ENCODE data around the gene ARHGDIG. TPM values are rescaled to one million over a fixed set of nuclear protein-coding genes. Genes with fewer than 3 reads are reported as not detected.

Gene ARHGDIG
- total and polyA plus RNA-seq, 2 donors from 2014 or later = 0.88 TPM; not detected in 1

DNA sequence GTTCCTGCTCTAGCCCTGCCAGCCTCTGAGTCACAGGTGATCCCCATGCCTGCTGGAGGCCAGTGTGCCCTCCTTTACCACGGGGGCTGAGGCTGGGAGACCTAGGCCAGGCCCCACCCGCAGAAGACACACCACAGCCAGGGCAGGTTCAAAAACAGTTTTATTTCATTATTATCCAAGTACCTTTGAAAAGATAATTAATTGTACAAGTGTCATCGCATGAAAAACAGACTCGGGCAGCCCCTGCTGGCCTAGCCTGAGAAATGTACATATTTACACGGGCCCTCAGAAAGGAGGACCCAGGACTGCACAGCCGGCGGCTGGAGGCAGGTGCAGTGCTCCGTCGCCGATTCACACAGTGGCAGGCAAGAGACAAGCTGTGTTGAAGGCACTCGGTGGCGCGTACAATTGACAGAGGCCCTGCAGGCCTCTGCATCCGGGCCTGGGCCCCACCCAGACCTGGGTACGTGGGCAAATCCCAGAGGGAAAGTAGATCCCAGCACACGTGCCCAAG is 7.0 kb downstream of the ARHGDIG start:
- Histone ChIP-seq H3K4me3 (ENCODE audit: low read length in 3 of 3) (no peak overlapping the region), H3K27ac (ENCODE audit: low read depth in 2 of 2, low read length in 2 of 2) (no peak overlapping the region), H3K27me3 (ENCODE audit: control insufficient read depth, insufficient read depth, low read length) (no peaks in the 10 kb centered on the region), H3K9ac (ENCODE audit: low read length in 3 of 3) (no peak overlapping the region), H3K9me3 (ENCODE audit: control insufficient read depth in 2 of 3, insufficient read depth in 1 of 3, low read length in 3 of 3) (no peaks in the 10 kb centered on the region), H3K4me1 (ENCODE audit: control insufficient read depth in 2 of 3, insufficient read depth in 2 of 3, low read depth in 1 of 3, low read length in 3 of 3) (no peaks in the 10 kb centered on the region), H3K36me3 (ENCODE audit: control insufficient read depth in 2 of 3, insufficient read depth in 3 of 3, low read length in 3 of 3) (peaks cover 0 to 4% (median 0%) of the 10 kb centered on the region in 3 donors)
- DNase-seq (no peak), FAIRE-seq (no peak)
- TF ChIP-seq CTCF (IDR thresholded peaks at IDR 0.05; ENCODE audit: borderline replicate concordance, extremely low read depth, insufficient read depth) = no peak
- intact Hi-C loops (cut with DNase I) = no loop called here

- H3K9me3 ChIP-seq (ENCODE audit: control insufficient read depth in 2 of 3, insufficient read depth in 1 of 3, low read length in 3 of 3) = no peaks in the 10 kb centered on the region
- H3K4me1 ChIP-seq (ENCODE audit: control insufficient read depth in 2 of 3, insufficient read depth in 2 of 3, low read depth in 1 of 3, low read length in 3 of 3) = no peaks in the 10 kb centered on the region
- H3K27ac ChIP-seq (ENCODE audit: low read depth in 2 of 2, low read length in 2 of 2) = no peak overlapping the region
- H3K9ac ChIP-seq (ENCODE audit: low read length in 3 of 3) = no peak overlapping the region
- H3K36me3 ChIP-seq (ENCODE audit: control insufficient read depth in 2 of 3, insufficient read depth in 3 of 3, low read length in 3 of 3) = peaks cover 0 to 8% (median 0%) of the 10 kb centered on the region in 3 donors
- H3K27me3 ChIP-seq (ENCODE audit: control insufficient read depth, insufficient read depth, low read length) = no peaks in the 10 kb centered on the region
- no peak overlapping the region for H3K4me3 ChIP-seq (ENCODE audit: low read length in 3 of 3)
- no peak for FAIRE-seq
- DNase-seq = no peak
- no peak for TF ChIP-seq CTCF (IDR thresholded peaks at IDR 0.05; ENCODE audit: borderline replicate concordance, extremely low read depth, insufficient read depth)
- intact Hi-C loops (cut with DNase I) = no loop called here
These were observed 7.9 kb downstream of the ARHGDIG start for GRCh38 chr16:287981-288920.

DNA sequence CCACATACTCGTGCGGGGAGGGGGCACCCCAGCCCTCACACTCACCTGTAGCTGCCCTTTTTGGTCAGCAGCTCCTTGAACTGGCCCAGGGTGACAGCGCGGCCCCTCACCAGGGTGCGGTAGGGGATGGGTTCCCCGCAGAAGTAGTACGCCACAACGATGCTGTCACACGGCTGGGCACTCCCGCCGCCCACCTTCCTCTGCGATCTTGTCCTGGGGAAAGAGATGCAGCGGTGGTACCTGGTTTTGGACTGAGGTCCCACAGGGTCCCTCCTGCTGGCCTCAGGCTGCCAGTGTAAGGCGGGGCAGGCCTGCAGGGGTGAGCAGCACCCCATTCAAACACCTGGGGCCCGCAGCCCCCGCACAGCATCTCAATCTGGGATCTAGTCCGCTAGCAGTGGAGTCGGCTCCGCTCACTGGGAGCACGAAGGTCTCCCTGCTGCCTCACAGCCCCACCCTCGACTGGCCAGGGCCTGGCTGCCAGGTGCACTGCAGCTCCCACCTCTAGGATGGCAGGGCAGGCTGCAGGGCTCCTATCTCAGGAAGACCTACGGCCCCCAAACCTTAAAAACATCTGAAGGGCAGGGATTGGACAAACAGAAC is 9.1 kb downstream of the ARHGDIG start:
- TF ChIP-seq CTCF (IDR thresholded peaks at IDR 0.05; ENCODE audit: borderline replicate concordance, extremely low read depth, insufficient read depth) = no peak
- H3K9ac ChIP-seq (ENCODE audit: low read length in 3 of 3) = no peak overlapping the region
- no peaks in the 10 kb centered on the region for H3K9me3 ChIP-seq (ENCODE audit: control insufficient read depth in 2 of 3, insufficient read depth in 1 of 3, low read length in 3 of 3)
- H3K27me3 ChIP-seq (ENCODE audit: control insufficient read depth, insufficient read depth, low read length) = no peaks in the 10 kb centered on the region
- no peaks in the 10 kb centered on the region for H3K4me1 ChIP-seq (ENCODE audit: control insufficient read depth in 2 of 3, insufficient read depth in 2 of 3, low read depth in 1 of 3, low read length in 3 of 3)
- DNase-seq = no peak
- no peak for FAIRE-seq
- no peak overlapping the region for H3K27ac ChIP-seq (ENCODE audit: low read depth in 2 of 2, low read length in 2 of 2)
- peaks cover 0 to 8% (median 0%) of the 10 kb centered on the region in 3 donors for H3K36me3 ChIP-seq (ENCODE audit: control insufficient read depth in 2 of 3, insufficient read depth in 3 of 3, low read length in 3 of 3)
- no peak overlapping the region for H3K4me3 ChIP-seq (ENCODE audit: low read length in 3 of 3)
- intact Hi-C loops (cut with DNase I) = no loop called here

Measured in kidney (tissue), 14 donors.